H9 (cell line): ENCODE measurements around the gene PCSK6. TPM values are rescaled to one million over a fixed set of nuclear protein-coding genes. Genes with fewer than 3 reads are reported as not detected.

Experiments used
- DNase-seq: peaks from one replicate; pipeline ENCODE4 v3.0.0-alpha.2; 2017
- H2AFZ ChIP-seq: one replicate; pipeline ENCODE4 v1.6.1; 2013; ENCODE audit warnings: mild to moderate bottlenecking, low read length, control low read depth, moderate library complexity
- H2AK5ac ChIP-seq: 2 replicates; pipeline ENCODE4 v1.6.1; 2013; ENCODE audit warnings: low read length, control low read depth, mixed read lengths; ENCODE audit not compliant: insufficient read length
- H2BK120ac ChIP-seq: one replicate; pipeline ENCODE4 v1.6.1; 2013; ENCODE audit warnings: low read depth, mild to moderate bottlenecking, low read length, control low read depth, inconsistent platforms; ENCODE audit not compliant: poor library complexity, severe bottlenecking
- H2BK12ac ChIP-seq: 2 replicates; pipeline ENCODE4 v1.6.1; 2013; ENCODE audit warnings: low read length, control low read depth, mixed read lengths, low read depth; ENCODE audit not compliant: insufficient read length
- H2BK15ac ChIP-seq: 2 replicates; pipeline ENCODE4 v1.6.1; 2013; ENCODE audit warnings: low read depth, low read length, control low read depth
- H2BK20ac ChIP-seq: one replicate; pipeline ENCODE4 v1.6.1; 2013; ENCODE audit warnings: low read depth, mild to moderate bottlenecking, low read length, control low read depth, inconsistent platforms; ENCODE audit not compliant: poor library complexity, severe bottlenecking
- H2BK5ac ChIP-seq: 2 replicates; pipeline ENCODE4 v1.6.1; 2013; ENCODE audit warnings: low read length, control low read depth, mixed read lengths; ENCODE audit not compliant: insufficient read length
- H3K14ac ChIP-seq: 2 replicates; pipeline ENCODE4 v1.6.1; 2013; ENCODE audit warnings: low read length, control low read depth; ENCODE audit not compliant: insufficient read depth
- H3K18ac ChIP-seq: 2 replicates; pipeline ENCODE4 v1.6.1; 2013; ENCODE audit warnings: low read depth, mild to moderate bottlenecking, mixed read lengths, low read length, control low read depth; ENCODE audit not compliant: insufficient read length
- H3K23ac ChIP-seq: 2 replicates; pipeline ENCODE4 v1.6.1; 2013; ENCODE audit warnings: low read length, control low read depth, mixed read lengths, low read depth; ENCODE audit not compliant: insufficient read length
- H3K23me2 ChIP-seq: 2 replicates; pipeline ENCODE4 v1.6.1; 2013; ENCODE audit warnings: low read depth, mild to moderate bottlenecking, mixed read lengths, low read length, control low read depth; ENCODE audit not compliant: insufficient read length, poor library complexity, severe bottlenecking
- H3K27ac ChIP-seq: 2 replicates; pipeline ENCODE4 v1.5.1; 2013; ENCODE audit warnings: low read length, control low read depth, mixed read lengths, low read depth; ENCODE audit not compliant: insufficient read length
- H3K27me3 ChIP-seq: 2 replicates; pipeline ENCODE4 v1.6.1; 2013; ENCODE audit warnings: low read length, control low read depth, inconsistent platforms; ENCODE audit not compliant: insufficient read depth
- H3K4ac ChIP-seq: 2 replicates; pipeline ENCODE4 v1.6.1; 2013; ENCODE audit warnings: low read depth, mild to moderate bottlenecking, control low read depth, inconsistent platforms, low read length, moderate library complexity
- H3K4me1 ChIP-seq: 2 replicates; pipeline ENCODE4 v1.6.1; 2013; ENCODE audit warnings: low read length, control low read depth, inconsistent platforms; ENCODE audit not compliant: insufficient read depth
- H3K4me2 ChIP-seq: 2 replicates; pipeline ENCODE4 v1.6.1; 2013; ENCODE audit warnings: low read length, control low read depth, mixed read lengths; ENCODE audit not compliant: insufficient read length, insufficient read depth
- H3K56ac ChIP-seq: 2 replicates; pipeline ENCODE4 v1.6.1; 2013; ENCODE audit warnings: low read depth, mild to moderate bottlenecking, mixed read lengths, low read length, control low read depth; ENCODE audit not compliant: insufficient read length
- H3K79me1 ChIP-seq: 2 replicates; pipeline ENCODE4 v1.6.1; 2013; ENCODE audit warnings: low read depth, mild to moderate bottlenecking, moderate library complexity, low read length, control low read depth, inconsistent platforms; ENCODE audit not compliant: insufficient read depth, poor library complexity, severe bottlenecking
- H3K79me2 ChIP-seq: 2 replicates; pipeline ENCODE4 v1.6.1; 2013; ENCODE audit warnings: low read length, control low read depth, inconsistent platforms; ENCODE audit not compliant: insufficient read depth
- H3K9ac ChIP-seq: 2 replicates; pipeline ENCODE4 v1.6.1; 2013; ENCODE audit warnings: low read length, control low read depth, mixed read lengths; ENCODE audit not compliant: insufficient read length; ENCODE audit errors: extremely low read depth
- H3K9me3 ChIP-seq: one replicate; pipeline ENCODE4 v1.6.1; 2013; ENCODE audit warnings: low read depth, low read length, inconsistent platforms; ENCODE audit not compliant: control insufficient read depth
- H3T11ph ChIP-seq: one replicate; pipeline ENCODE4 v1.6.1; 2013; ENCODE audit warnings: mild to moderate bottlenecking, low read length, control low read depth, inconsistent platforms
- H4K20me1 ChIP-seq: one replicate; pipeline ENCODE4 v1.6.1; 2013; ENCODE audit not compliant: control insufficient read depth, insufficient read length, insufficient read depth
- H4K5ac ChIP-seq: 2 replicates; pipeline ENCODE4 v1.6.1; 2013; ENCODE audit warnings: low read depth, mild to moderate bottlenecking, mixed read lengths, low read length, control low read depth; ENCODE audit not compliant: insufficient read length
- H4K8ac ChIP-seq: replicated peaks from 2 replicates; pipeline ENCODE4 v1.6.1; 2013; ENCODE audit warnings: low read length, control low read depth, mixed read lengths, low read depth; ENCODE audit not compliant: insufficient read length
- H4K91ac ChIP-seq: 2 replicates; pipeline ENCODE4 v1.6.1; 2013; ENCODE audit warnings: low read depth, mild to moderate bottlenecking, moderate library complexity, mixed read lengths, low read length, control low read depth; ENCODE audit not compliant: insufficient read length
- H3K27ac Mint-ChIP-seq, 3 experiments: 2 replicates in 2 of 3; 3 replicates in 1 of 3; pipeline ENCODE4 v1.8.0; 2020 to 2021; ENCODE audit warnings: mixed read lengths in 3 of 3, mild to moderate bottlenecking in 1 of 3, moderate library complexity in 1 of 3
- H3K27me3 Mint-ChIP-seq: 2 replicates; pipeline ENCODE4 v1.8.0; 2021; ENCODE audit warnings: low read depth, mild to moderate bottlenecking, moderate library complexity, mixed read lengths
- H3K36me3 Mint-ChIP-seq, 3 experiments: 2 replicates in 2 of 3; 3 replicates in 1 of 3; pipeline ENCODE4 v1.8.0; 2020 to 2021; ENCODE audit warnings: low read depth in 3 of 3, mixed read lengths in 3 of 3; ENCODE audit not compliant: insufficient read depth in 1 of 3
- H3K4me1 Mint-ChIP-seq, 2 experiments: 2 replicates each; pipeline ENCODE4 v1.8.0; 2020; ENCODE audit warnings: mixed read lengths in 2 of 2
- H3K4me3 Mint-ChIP-seq, 2 experiments: 2 replicates in 1 of 2; 3 replicates in 1 of 2; pipeline ENCODE4 v1.8.0; 2020 to 2021; ENCODE audit warnings: mild to moderate bottlenecking in 2 of 2, mixed read lengths in 2 of 2, moderate library complexity in 1 of 2
- H3K9me3 Mint-ChIP-seq, 2 experiments: 2 replicates in 1 of 2; 3 replicates in 1 of 2; pipeline ENCODE4 v1.8.0; 2020; ENCODE audit warnings: mild to moderate bottlenecking in 2 of 2, mixed read lengths in 2 of 2, moderate library complexity in 1 of 2
- CTCF ChIP-seq: fragments of 200-600 bp; sonication (generic); conservative IDR thresholded peaks from 3 replicates; pipeline ENCODE4 v1.8.0; 2021; ENCODE audit warnings: antibody characterized with exemption, mild to moderate bottlenecking
- WGBS: extraction: QIAGEN DNeasy Blood & Tissue Kit; methylation state at CpG from one replicate; pipeline ENCODE4 v1.1.7; 2013; ENCODE audit warnings: missing lambda C conversion rate, low lambda C conversion rate, mixed read lengths; ENCODE audit not compliant: insufficient read length; ENCODE audit errors: extremely low coverage; 5-methylcytosine and 5-hydroxymethylcytosine counted together
- total RNA-seq: library from RNA; stranded (reverse); gene quantifications from 2 replicates; pipeline ENCODE4 v1.2.1, GENCODE V29; 2021

Gene PCSK6
- total RNA-seq, 1 experiment from 2014 or later: 4.0 TPM

- no peak overlapping the region for H3K4me3 Mint-ChIP-seq
- no CpG with 5 or more reads among the region's 16 CpGs for WGBS
- no peaks in the 10 kb centered on the region for H3K79me2 ChIP-seq
- H3K9me3 ChIP-seq: no peaks in the 10 kb centered on the region
- H3K9me3 Mint-ChIP-seq: no peaks in the 10 kb centered on the region; a peak in 1 of 5 replicates
- H3K9ac ChIP-seq: no peak overlapping the region
- no peak overlapping the region for H2BK15ac ChIP-seq
- no peak overlapping the region for H3T11ph ChIP-seq
- H3K36me3 Mint-ChIP-seq: no peaks in the 10 kb centered on the region
- no peaks in the 10 kb centered on the region for H3K27me3 ChIP-seq
- H3K4me2 ChIP-seq: no peak overlapping the region
- no peak for DNase-seq
- H3K56ac ChIP-seq: no peak overlapping the region
- no peak overlapping the region for H3K18ac ChIP-seq
- H3K4me1 Mint-ChIP-seq: peaks cover 0 to 4% of the 10 kb centered on the region in 2 experiments; a peak in 1 of 4 replicates
- no peaks in the 10 kb centered on the region for H4K20me1 ChIP-seq
- no peak overlapping the region for H2BK12ac ChIP-seq
- no peaks in the 10 kb centered on the region for H3K23me2 ChIP-seq
- no peak overlapping the region for H3K4ac ChIP-seq
- no peak overlapping the region for H4K5ac ChIP-seq
- no peaks in the 10 kb centered on the region; the same call in 1 of the 2 replicates for H3K27me3 Mint-ChIP-seq
- no peak overlapping the region for H2BK120ac ChIP-seq
- no peak overlapping the region for H4K8ac ChIP-seq
- H2AFZ ChIP-seq: no peak overlapping the region
- H3K14ac ChIP-seq: no peak overlapping the region
- H3K23ac ChIP-seq: no peak overlapping the region
- no peaks in the 10 kb centered on the region for H3K79me1 ChIP-seq
- H3K27ac ChIP-seq: no peak overlapping the region
- H2BK5ac ChIP-seq: no peak overlapping the region
- no peak for TF ChIP-seq CTCF
- H4K91ac ChIP-seq: no peak overlapping the region
- no peak overlapping the region for H2BK20ac ChIP-seq
- no peaks in the 10 kb centered on the region for H3K4me1 ChIP-seq
- peak overlapping the region in 1 of 3 experiments; percentile 52; a peak in 1 of 7 replicates for H3K27ac Mint-ChIP-seq
- no peak overlapping the region for H2AK5ac ChIP-seq
These were observed 181.5 kb downstream of the PCSK6 start for GRCh38 chr15:101307897-101308603.
